HepG2 (cell line): ENCODE results near the gene IPO5. TPM values are rescaled to one million over a fixed set of nuclear protein-coding genes. Genes with fewer than 3 reads are reported as not detected.
A peak's percentile ranks its signal among the peaks of the same experiment; 100 is the strongest.

Source experiments
- ATAC-seq: fragments of 200-7000 bp; cut with Tn5 transposase; 3 replicates; pipeline ENCODE4 v1.9.1; 2020; ENCODE audit warnings: mild to moderate bottlenecking, moderate library complexity
- BruUV-seq: library from RNA; stranded (reverse); fragments of 400-500 nt; replicated peaks from 2 replicates; lab custom pipeline; 2021; lab: Mats Ljungman, UMichigan
- CTCF ChIA-PET: fragments of 300-600 bp; formaldehyde crosslinking; extraction: SDS; loops from one replicate; lab custom pipeline; 2021; ENCODE audit warnings: low total read pairs, inconsistent platforms, low intra/inter-chr PET ratio; lab: Yijun Ruan, JAX
- POLR2A ChIA-PET: fragments of 350-600 bp; sonication (Branson Sonifier 250); formaldehyde crosslinking; loops from one replicate; lab custom pipeline; 2020; ENCODE audit warnings: antibody characterized with exemption, inconsistent platforms; lab: Yijun Ruan, JAX
- DNase-seq: peaks from one replicate; pipeline ENCODE4 v3.0.0-alpha.2; 2015; ENCODE audit warnings: low spot score
- FAIRE-seq: peaks from 3 replicates; lab custom pipeline; 2011; peaks lifted over from hg19 to GRCh38; lab: Jason Lieb, UNC
- H2AFZ ChIP-seq: one replicate; pipeline ENCODE4 v1.6.1; 2011; ENCODE audit warnings: low read length, inconsistent platforms
- H3K27ac ChIP-seq: fragments of 300-600 bp; 3 replicates; pipeline ENCODE4 v1.8.0; 2011; ENCODE audit warnings: mixed run types, mild to moderate bottlenecking, mixed read lengths, low read length, inconsistent platforms; ENCODE audit not compliant: insufficient read depth; ENCODE audit errors: extremely low read length
- H3K27me3 ChIP-seq, 2 experiments: fragments of 200-600 bp in 1 of 2; 2 replicates in 1 of 2; 3 replicates in 1 of 2; pipeline versions ENCODE4 v1.6.0 to v1.8.0; 2011; ENCODE audit warnings: low read length in 2 of 2, mild to moderate bottlenecking in 2 of 2, moderate library complexity in 2 of 2, inconsistent platforms in 1 of 2; ENCODE audit not compliant: insufficient read depth in 2 of 2, control insufficient read depth in 1 of 2
- H3K36me3 ChIP-seq, 2 experiments: fragments of 200-600 bp in 1 of 2; replicated peaks in 1 of 2; 2 replicates in 1 of 2; 3 replicates in 1 of 2; pipeline versions ENCODE4 v1.5.1 to v1.8.0; 2011; ENCODE audit warnings: low read length in 2 of 2, inconsistent platforms in 1 of 2; ENCODE audit not compliant: insufficient read depth in 2 of 2, control insufficient read depth in 1 of 2
- H3K4me1 ChIP-seq: 2 replicates; pipeline ENCODE4 v1.5.1; 2012; ENCODE audit warnings: low read length, inconsistent platforms; ENCODE audit not compliant: insufficient read depth
- H3K4me2 ChIP-seq: 2 replicates; pipeline ENCODE4 v1.6.0; 2011; ENCODE audit warnings: low read depth, low read length, inconsistent platforms
- H3K4me3 ChIP-seq, 3 experiments: fragments of 200-600 bp in 1 of 3; sonication (generic), shearing (Covaris generic) in 1 of 3; replicated peaks in 1 of 3; 2 replicates each; pipeline ENCODE4 v1.5.1; 2011 to 2016; ENCODE audit warnings: low read length in 3 of 3, inconsistent platforms in 2 of 3, low read depth in 2 of 3, mild to moderate bottlenecking in 2 of 3, control low read depth in 1 of 3, mixed read lengths in 1 of 3; ENCODE audit not compliant: insufficient read depth in 1 of 3
- H3K79me2 ChIP-seq: one replicate; pipeline ENCODE4 v1.6.1; 2011; ENCODE audit warnings: low read length, inconsistent platforms; ENCODE audit not compliant: insufficient read depth
- H3K9ac ChIP-seq: 2 replicates; pipeline ENCODE4 v1.6.0; 2011; ENCODE audit warnings: mild to moderate bottlenecking, low read depth, low read length, inconsistent platforms; ENCODE audit not compliant: insufficient read depth
- H3K9me3 ChIP-seq: 2 replicates; pipeline ENCODE4 v1.5.1; 2012; ENCODE audit warnings: mild to moderate bottlenecking, low read length
- H4K20me1 ChIP-seq: 2 replicates; pipeline ENCODE4 v1.6.0; 2011; ENCODE audit warnings: inconsistent platforms, mild to moderate bottlenecking, low read length, moderate library complexity; ENCODE audit not compliant: insufficient read depth
- DMAP1 ChIP-seq: IDR thresholded peaks from 2 replicates; pipeline ENCODE4 v1.6.1; 2016
- FOSL2 ChIP-seq: sonication (generic); formaldehyde crosslinking; IDR thresholded peaks from 2 replicates; pipeline ENCODE4 v1.4.0; 2020; ENCODE audit warnings: missing genetic modification reagents
- HNF4G ChIP-seq, 2 experiments: sonication (generic) in 1 of 2; formaldehyde crosslinking in 1 of 2; IDR thresholded peaks; 2 replicates each; pipeline versions ENCODE4 v1.4.0 to v1.6.1; 2011 to 2020; ENCODE audit warnings: borderline replicate concordance in 2 of 2, low read depth in 2 of 2, mild to moderate bottlenecking in 2 of 2, low read length in 1 of 2, missing genetic modification reagents in 1 of 2, moderate library complexity in 1 of 2
- ISX ChIP-seq: sonication (generic); formaldehyde crosslinking; conservative IDR thresholded peaks from 2 replicates; pipeline ENCODE4 v1.5.0; 2020; ENCODE audit warnings: missing genetic modification reagents
- PBX2 ChIP-seq: IDR thresholded peaks from 2 replicates; pipeline ENCODE4 v1.6.1; 2016; ENCODE audit warnings: control low read depth
- SALL1 ChIP-seq: sonication (generic); formaldehyde crosslinking; IDR thresholded peaks from 2 replicates; pipeline ENCODE4 v1.8.0; 2022; ENCODE audit warnings: mild to moderate bottlenecking, missing genetic modification reagents
- SIX1 ChIP-seq: sonication (generic); formaldehyde crosslinking; IDR thresholded peaks from 2 replicates; pipeline ENCODE4 v1.4.0; 2020; ENCODE audit warnings: missing genetic modification reagents, borderline replicate concordance
- TAF15 ChIP-seq: fragments of 200-400 bp; formaldehyde crosslinking; IDR thresholded peaks from one replicate; pipeline ENCODE4 v1.6.1; 2018; ENCODE audit warnings: mild to moderate bottlenecking, low read depth, low read length; ENCODE audit not compliant: poor library complexity, severe bottlenecking
- TEAD2 ChIP-seq: sonication (generic); formaldehyde crosslinking; IDR thresholded peaks from 2 replicates; pipeline ENCODE4 v1.9.0; 2021; ENCODE audit warnings: missing genetic modification reagents
- ZFP36L2 ChIP-seq: sonication (generic); formaldehyde crosslinking; IDR thresholded peaks from 2 replicates; pipeline ENCODE4 v1.4.0; 2020; ENCODE audit warnings: missing genetic modification reagents
- ZNF792 ChIP-seq: IDR thresholded peaks from 2 replicates; pipeline ENCODE4 v1.6.1; 2016
- WGBS: methylation state at CpG from one replicate; pipeline ENCODE4 v1.1.6; 2017; ENCODE audit warnings: low lambda C conversion rate; 5-methylcytosine and 5-hydroxymethylcytosine counted together
- in situ Hi-C: cut with HindIII; loops from 2 replicates; pipeline ENCODE4 v1.10.0; 2017; ENCODE audit warnings: low pct_unique_long_range_greater_than_20kb; ENCODE audit not compliant: extremely low pct_ligation_motif_present
- intact Hi-C: fragments of 100-400 bp; cut with micrococcal nuclease; formaldehyde crosslinking; loops from one replicate; pipeline ENCODE4 v1.10.0; 2022; ENCODE audit not compliant: unreplicated experiment
- polyA plus RNA-seq, 8 experiments: library from polyadenylated mRNA; depleted of rRNA in 3 of 8; stranded (reverse) in 7 of 8; unstranded in 1 of 8; fragments of >200 nt; fragmentation: Illumina TruSeq in 4 of 8; extraction: Trizol in 4 of 8; gene quantifications; 2 replicates each; pipeline versions ENCODE4 v1.2.1 to v1.2.3, GENCODE V29; 2011 to 2016; ENCODE audit warnings: low read depth in 4 of 8, missing spikeins in 1 of 8, mixed read lengths in 1 of 8; ENCODE audit not compliant: insufficient read depth in 1 of 8
- total RNA-seq, 5 experiments: library from RNA; depleted of rRNA; stranded (reverse); fragments of >200 nt; fragmentation: Illumina TruSeq; extraction: Trizol; gene quantifications; 2 replicates each; pipeline ENCODE4 v1.2.3, GENCODE V29; 2016; ENCODE audit warnings: low read depth in 1 of 5

Gene IPO5
- total and polyA plus RNA-seq, 2 of the 13 experiments (the other 11 are each of a cell fraction or from before 2014, with no cell fraction given) = 155 to 242 TPM

DNA sequence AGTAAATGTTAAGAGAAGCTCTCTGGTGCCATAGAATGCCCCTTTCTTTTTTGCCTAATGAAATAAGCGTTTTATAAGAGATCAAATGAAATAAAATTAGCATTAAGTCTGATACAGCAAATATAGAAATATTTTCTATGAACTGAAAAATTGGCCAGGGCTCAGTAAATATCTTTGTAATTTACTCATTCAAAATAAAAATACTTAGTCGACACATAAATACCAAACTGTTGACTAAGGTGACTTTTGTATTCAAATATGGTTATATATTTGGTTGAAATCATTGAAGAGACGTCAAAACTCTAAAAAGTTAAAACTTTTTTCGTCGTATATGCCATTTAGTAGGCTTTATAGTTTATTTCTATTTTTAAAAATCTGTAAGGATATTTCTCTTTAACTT lies 25.6 kb downstream of the IPO5 start:
- Histone ChIP-seq H3K27me3 (no peaks in the 10 kb centered on the region; a peak in 1 of 5 replicates), H2AFZ (no peak overlapping the region), H3K4me2 (peak overlapping the region; percentile 78), H3K9me3 (no peaks in the 10 kb centered on the region), H3K9ac (no peak overlapping the region; the same call in 1 of the 2 replicates)
- intact Hi-C loops = loop anchor here (5.0 kb wide), 2 partner anchors 122 to 593 kb away; no protein-coding TSS in a partner anchor
- no TSS peak for BruUV-seq
- no peak for FAIRE-seq
- POLR2A ChIA-PET = no interaction called here
- no peak for TF ChIP-seq ZFP36L2 (CRISPR knock-in tag)
- TF ChIP-seq TEAD2 (CRISPR knock-in tag) = no peak
- TF ChIP-seq DMAP1 (CRISPR knock-in tag) = no peak
- TF ChIP-seq TAF15 = no peak
- TF ChIP-seq PBX2 (CRISPR knock-in tag) = no peak
- no peak for TF ChIP-seq ISX (CRISPR knock-in tag)
- no peak for TF ChIP-seq HNF4G (IDR thresholded peaks at IDR 0.05; ENCODE audit: borderline replicate concordance, low read depth, low read length)
- no peak for TF ChIP-seq HNF4G (CRISPR knock-in tag; IDR thresholded peaks at IDR 0.05; ENCODE audit: borderline replicate concordance, low read depth)
- TF ChIP-seq SIX1 = no peak
- no peak for TF ChIP-seq FOSL2 (CRISPR knock-in tag)
- no peak for TF ChIP-seq SALL1
- no peak for TF ChIP-seq ZNF792 (CRISPR knock-in tag)
- TF ChIP-seq, all 625 proteins: peak for 0
- Histone ChIP-seq H3K4me3 (peak overlapping the region; percentile 68 to 97 (median 83); a peak in 3 of 6 replicates), H3K79me2 (peaks cover 57% of the 10 kb centered on the region), H4K20me1 (peaks cover 33% of the 10 kb centered on the region), H3K4me1 (peaks cover 58% of the 10 kb centered on the region), H3K36me3 (peaks cover 0 to 9% of the 10 kb centered on the region in 2 experiments; a peak in 4 of 5 replicates), H3K27ac (no peak overlapping the region)
- ATAC-seq (no peak), DNase-seq (no peak)
- CTCF ChIA-PET = no interaction called here
- 85% methylated on average over 5 of the region's 5 CpGs for WGBS
- in situ Hi-C loops = no loop called here
